H1 (cell line): ENCODE results near the gene SCYL1. TPM values are rescaled to one million over a fixed set of nuclear protein-coding genes. Genes with fewer than 3 reads are reported as not detected.
A peak's percentile ranks its signal among the peaks of the same experiment; 100 is the strongest.

Experiments
- ASH2L ChIP-seq: fragments of 200-600, 300-600 bp; sonication (generic); IDR thresholded peaks from one replicate; pipeline ENCODE4 v1.7.1; 2017; ENCODE audit warnings: low read length
- CBX5 ChIP-seq: fragments of 300-800, 300-1000 bp; sonication (generic); IDR thresholded peaks from 2 replicates; pipeline ENCODE4 v1.7.1; 2016; ENCODE audit warnings: antibody characterized with exemption, low read length, low read depth
- CEBPB ChIP-seq: IDR thresholded peaks from 2 replicates; pipeline ENCODE4 v1.6.1; 2012; ENCODE audit warnings: low read depth, low read length
- CHD7 ChIP-seq: fragments of 300-600 bp; sonication (generic); IDR thresholded peaks from 2 replicates; pipeline ENCODE4 v1.7.1; 2012; ENCODE audit warnings: low read length, moderate library complexity, mild to moderate bottlenecking, inconsistent platforms; ENCODE audit not compliant: insufficient replicate concordance
- FOSL1 ChIP-seq: IDR thresholded peaks from 2 replicates; pipeline ENCODE4 v1.6.1; 2011; ENCODE audit warnings: mild to moderate bottlenecking, low read depth, low read length, moderate library complexity; ENCODE audit not compliant: insufficient read depth
- HDAC2 ChIP-seq, 2 experiments: fragments of 300-600 bp in 1 of 2; sonication (generic) in 1 of 2; IDR thresholded peaks; 2 replicates each; pipeline ENCODE4 v1.6.1; 2011 to 2012; ENCODE audit warnings: low read depth in 2 of 2, low read length in 2 of 2, mild to moderate bottlenecking in 2 of 2, moderate library complexity in 2 of 2, borderline replicate concordance in 1 of 2, inconsistent platforms in 1 of 2
- JUND ChIP-seq: IDR thresholded peaks from 2 replicates; pipeline ENCODE4 v1.6.1; 2011; ENCODE audit warnings: mild to moderate bottlenecking, improper control_type of control experiment, low read length
- MAX ChIP-seq: IDR thresholded peaks from 2 replicates; pipeline ENCODE4 v1.6.1; 2012; ENCODE audit warnings: inconsistent platforms
- RBBP5 ChIP-seq: IDR thresholded peaks from 2 replicates; pipeline ENCODE4 v1.7.1; 2012; ENCODE audit warnings: low read depth, mild to moderate bottlenecking, inconsistent platforms, low read length, moderate library complexity, borderline replicate concordance
- SIX5 ChIP-seq: IDR thresholded peaks from 2 replicates; pipeline ENCODE4 v1.6.1; 2011; ENCODE audit warnings: mild to moderate bottlenecking, low read depth, low read length
- polyA plus RNA-seq, 7 experiments: library from polyadenylated mRNA; depleted of rRNA in 3 of 7; stranded (reverse) in 5 of 7; unstranded in 2 of 7; fragments of >200 nt in 5 of 7; fragments of 200-250 nt in 2 of 7; gene quantifications; 1 replicate in 5 of 7; 2 replicates in 1 of 7; 4 replicates in 1 of 7; pipeline versions ENCODE4 v1.2.1 to v1.2.3, GENCODE V29; 2011 to 2013; ENCODE audit warnings: missing spikeins in 2 of 7, mixed read lengths in 2 of 7
- total RNA-seq: library from RNA; stranded (reverse); fragmentation: NEBNext Ultra II Directional; extraction: Animal tissue kit (Norgen Biotek cat#: 25700); gene quantifications from 2 replicates; pipeline ENCODE4 v1.2.1, GENCODE V29; 2021

Gene SCYL1
- total and polyA plus RNA-seq, 2 of the 8 experiments (the other 6 are each of a cell fraction or from before 2014, with no cell fraction given) = 59.8 to 77.7 TPM

- TF ChIP-seq CHD7 = no peak
- TF ChIP-seq SIX5 = no peak
- TF ChIP-seq CEBPB = no peak
- TF ChIP-seq RBBP5 = no peak
- TF ChIP-seq FOSL1 = no peak
- no peak for TF ChIP-seq HDAC2 (IDR thresholded peaks at IDR 0.05; ENCODE audit: borderline replicate concordance in 1 of 2, low read depth in 2 of 2, low read length in 2 of 2)
- TF ChIP-seq ASH2L = no peak
- TF ChIP-seq JUND = no peak
- TF ChIP-seq CBX5 = no peak
- TF ChIP-seq MAX = peak; percentile 25; the same call in 1 of the 2 replicates
These were observed 47.6 kb downstream of the SCYL1 start, which contains the start of gene FAM89B (continued) for GRCh38 chr11:65572356-65573051.
